H1 (cell line): ENCODE results near the gene DNER. TPM values are rescaled to one million over a fixed set of nuclear protein-coding genes. Genes with fewer than 3 reads are reported as not detected.

Experiments
- CTCF ChIA-PET: fragments of 300-600 bp; sonication (Branson Sonifier 250); formaldehyde crosslinking; loops from one replicate; lab custom pipeline; 2021; ENCODE audit not compliant: partially characterized antibody; lab: Charles Lee
- POLR2A ChIA-PET: fragments of 300-600 bp; sonication (Branson Sonifier 250); formaldehyde crosslinking; loops from one replicate; lab custom pipeline; 2021; ENCODE audit warnings: inconsistent platforms; ENCODE audit not compliant: partially characterized antibody; lab: Charles Lee
- DNase-seq, 2 experiments: peaks; one replicate each; pipeline versions ENCODE4 v3.0.0 to v3.0.0-alpha.2; 2010 to 2022; ENCODE audit warnings: low spot score in 2 of 2, low read depth in 1 of 2, mixed read lengths in 1 of 2
- FAIRE-seq: peaks from 2 replicates; lab custom pipeline; 2011; peaks lifted over from hg19 to GRCh38; lab: Jason Lieb, UNC
- H2AFZ ChIP-seq: 2 replicates; pipeline ENCODE4 v1.8.1; 2012; ENCODE audit warnings: low read length, inconsistent platforms
- H2AK5ac ChIP-seq: 2 replicates; pipeline ENCODE4 v1.6.1; 2013; ENCODE audit warnings: low read depth, low read length
- H2BK120ac ChIP-seq: replicated peaks from 2 replicates; pipeline ENCODE3; 2013; ENCODE audit warnings: low read depth, low read length, inconsistent platforms
- H2BK12ac ChIP-seq: 2 replicates; pipeline ENCODE4 v1.6.1; 2013; ENCODE audit warnings: low read depth, low read length
- H2BK15ac ChIP-seq: 2 replicates; pipeline ENCODE4 v1.6.1; 2013; ENCODE audit warnings: low read length
- H2BK20ac ChIP-seq: 2 replicates; pipeline ENCODE4 v1.6.1; 2013; ENCODE audit warnings: low read length
- H2BK5ac ChIP-seq: 2 replicates; pipeline ENCODE4 v1.6.1; 2013; ENCODE audit warnings: low read depth, low read length
- H3K14ac ChIP-seq: 2 replicates; pipeline ENCODE4 v1.6.1; 2013; ENCODE audit warnings: inconsistent platforms; ENCODE audit not compliant: insufficient read length
- H3K18ac ChIP-seq: 2 replicates; pipeline ENCODE4 v1.6.1; 2013; ENCODE audit warnings: low read length; ENCODE audit errors: extremely low read depth
- H3K23ac ChIP-seq: 2 replicates; pipeline ENCODE4 v1.6.1; 2013; ENCODE audit warnings: inconsistent platforms; ENCODE audit not compliant: insufficient read length
- H3K23me2 ChIP-seq: 2 replicates; pipeline ENCODE4 v1.6.1; 2013; ENCODE audit warnings: low read depth, low read length
- H3K27ac ChIP-seq: 2 replicates; pipeline ENCODE4 v1.6.1; 2011; ENCODE audit warnings: low read depth, low read length, inconsistent platforms
- H3K27me3 ChIP-seq, 4 experiments: replicated peaks in 1 of 4; 1 replicate in 1 of 4; 2 replicates in 3 of 4; pipeline versions ENCODE4 v1.6.1 to v1.8.1; 2011 to 2013; ENCODE audit warnings: low read length in 3 of 4, mild to moderate bottlenecking in 3 of 4, inconsistent platforms in 2 of 4, mixed read lengths in 2 of 4, moderate library complexity in 1 of 4; ENCODE audit not compliant: control insufficient read depth in 3 of 4, insufficient read depth in 3 of 4; ENCODE audit errors: extremely low read depth in 1 of 4
- H3K36me3 ChIP-seq, 4 experiments: 2 replicates each; pipeline versions ENCODE4 v1.6.1 to v1.8.1; 2011 to 2013; ENCODE audit warnings: mild to moderate bottlenecking in 4 of 4, low read length in 3 of 4, moderate library complexity in 2 of 4, control low read depth in 1 of 4, inconsistent platforms in 1 of 4; ENCODE audit not compliant: insufficient read depth in 4 of 4, control insufficient read depth in 2 of 4
- H3K4ac ChIP-seq: replicated peaks from 2 replicates; pipeline ENCODE3; 2013; ENCODE audit warnings: low read length, low read depth, mixed read lengths, inconsistent platforms; ENCODE audit not compliant: insufficient read length
- H3K4me1 ChIP-seq, 4 experiments: replicated peaks in 1 of 4; 1 replicate in 1 of 4; 2 replicates in 3 of 4; pipeline versions ENCODE4 v1.6.1 to v1.8.1; 2011 to 2013; ENCODE audit warnings: low read length in 3 of 4, inconsistent platforms in 2 of 4, mixed read lengths in 1 of 4; ENCODE audit not compliant: insufficient read depth in 4 of 4, control insufficient read depth in 3 of 4
- H3K4me2 ChIP-seq, 2 experiments: 2 replicates each; pipeline versions ENCODE4 v1.6.1 to v1.8.1; 2011 to 2013; ENCODE audit warnings: low read depth in 2 of 2, low read length in 2 of 2, control low read depth in 1 of 2, inconsistent platforms in 1 of 2, mild to moderate bottlenecking in 1 of 2; ENCODE audit not compliant: insufficient read depth in 1 of 2
- H3K4me3 ChIP-seq, 4 experiments: fragments of 200-600, 300-600 bp in 1 of 4; sonication (generic), shearing (Covaris generic), sonication (Bioruptor Twin) in 1 of 4; 2 replicates each; pipeline versions ENCODE4 v1.5.1 to v1.8.1; 2011 to 2016; ENCODE audit warnings: low read length in 4 of 4, low read depth in 3 of 4, control low read depth in 2 of 4, inconsistent platforms in 2 of 4, mild to moderate bottlenecking in 2 of 4, mixed read lengths in 1 of 4, moderate library complexity in 1 of 4; ENCODE audit not compliant: insufficient read depth in 2 of 4; ENCODE audit errors: extremely low read depth in 1 of 4
- H3K56ac ChIP-seq: replicated peaks from 2 replicates; pipeline ENCODE3; 2013; ENCODE audit warnings: low read depth, mild to moderate bottlenecking, mixed read lengths, low read length, inconsistent platforms; ENCODE audit not compliant: insufficient read length
- H3K79me1 ChIP-seq: 2 replicates; pipeline ENCODE4 v1.6.1; 2013; ENCODE audit warnings: low read depth, low read length, control low read depth
- H3K79me2 ChIP-seq, 2 experiments: 2 replicates each; pipeline versions ENCODE4 v1.6.1 to v1.8.1; 2012 to 2013; ENCODE audit warnings: low read length in 2 of 2, mild to moderate bottlenecking in 2 of 2, inconsistent platforms in 1 of 2; ENCODE audit not compliant: insufficient read depth in 2 of 2, control insufficient read depth in 1 of 2
- H3K9ac ChIP-seq, 4 experiments: replicated peaks in 1 of 4; 1 replicate in 1 of 4; 2 replicates in 3 of 4; pipeline versions ENCODE4 v1.6.1 to v1.8.1; 2011 to 2013; ENCODE audit warnings: low read depth in 3 of 4, low read length in 3 of 4, control low read depth in 2 of 4, mild to moderate bottlenecking in 2 of 4, moderate library complexity in 2 of 4, inconsistent platforms in 1 of 4; ENCODE audit errors: extremely low read depth in 1 of 4
- H3K9me3 ChIP-seq, 2 experiments: 2 replicates each; pipeline versions ENCODE4 v1.6.1 to v1.8.1; 2012 to 2013; ENCODE audit warnings: mild to moderate bottlenecking in 2 of 2, moderate library complexity in 2 of 2, control low read depth in 1 of 2, inconsistent platforms in 1 of 2, low read depth in 1 of 2, low read length in 1 of 2, mixed read lengths in 1 of 2; ENCODE audit not compliant: insufficient read depth in 2 of 2
- H4K20me1 ChIP-seq, 2 experiments: replicated peaks in 1 of 2; 2 replicates each; pipeline versions ENCODE3 to v1.8.1; 2011 to 2013; ENCODE audit warnings: inconsistent platforms in 2 of 2, low read length in 2 of 2, mild to moderate bottlenecking in 1 of 2; ENCODE audit not compliant: insufficient read depth in 2 of 2, control insufficient read depth in 1 of 2
- H4K5ac ChIP-seq: 2 replicates; pipeline ENCODE4 v1.6.1; 2013; ENCODE audit warnings: low read length, low read depth, mixed read lengths, inconsistent platforms; ENCODE audit not compliant: insufficient read length
- H4K8ac ChIP-seq: 2 replicates; pipeline ENCODE4 v1.8.0; 2013; ENCODE audit warnings: mild to moderate bottlenecking, moderate library complexity, low read length, inconsistent platforms; ENCODE audit not compliant: insufficient read depth; ENCODE audit errors: extremely low read depth
- H4K91ac ChIP-seq: replicated peaks from 2 replicates; pipeline ENCODE3; 2013; ENCODE audit warnings: low read length, mixed read lengths, inconsistent platforms; ENCODE audit not compliant: insufficient read length
- CBX5 ChIP-seq: fragments of 300-800, 300-1000 bp; sonication (generic); IDR thresholded peaks from 2 replicates; pipeline ENCODE4 v1.7.1; 2016; ENCODE audit warnings: antibody characterized with exemption, low read length, low read depth
- GABPA ChIP-seq: IDR thresholded peaks from 2 replicates; pipeline ENCODE4 v1.6.1; 2011; ENCODE audit warnings: mild to moderate bottlenecking, low read length, moderate library complexity, borderline replicate concordance; ENCODE audit not compliant: insufficient read depth
- MAFK ChIP-seq: IDR thresholded peaks from 2 replicates; pipeline ENCODE4 v1.6.1; 2012; ENCODE audit warnings: low read depth, mild to moderate bottlenecking, improper control_type of control experiment, low read length
- POLR2A ChIP-seq, 2 experiments: IDR thresholded peaks; 1 replicate in 1 of 2; 2 replicates in 1 of 2; pipeline ENCODE4 v1.6.1; 2011; ENCODE audit warnings: low read depth in 2 of 2, low read length in 2 of 2, mild to moderate bottlenecking in 2 of 2; ENCODE audit errors: control extremely low read depth in 1 of 2
- SAP30 ChIP-seq: fragments of 300-600 bp; sonication (generic); IDR thresholded peaks from 2 replicates; pipeline ENCODE4 v1.7.1; 2012; ENCODE audit warnings: low read length, moderate library complexity, mild to moderate bottlenecking, inconsistent platforms; ENCODE audit not compliant: insufficient read depth, insufficient replicate concordance
- TCF12 ChIP-seq: IDR thresholded peaks from 2 replicates; pipeline ENCODE4 v1.6.1; 2011; ENCODE audit warnings: low read depth, mild to moderate bottlenecking, low read length
- ZNF274 ChIP-seq: IDR thresholded peaks from 2 replicates; pipeline ENCODE4 v1.7.0; 2012; ENCODE audit warnings: low read length, borderline replicate concordance; ENCODE audit errors: extremely low read depth
- polyA plus RNA-seq, 7 experiments: library from polyadenylated mRNA; depleted of rRNA in 3 of 7; stranded (reverse) in 5 of 7; unstranded in 2 of 7; fragments of >200 nt in 5 of 7; fragments of 200-250 nt in 2 of 7; gene quantifications; 1 replicate in 5 of 7; 2 replicates in 1 of 7; 4 replicates in 1 of 7; pipeline versions ENCODE4 v1.2.1 to v1.2.3, GENCODE V29; 2011 to 2013; ENCODE audit warnings: missing spikeins in 2 of 7, mixed read lengths in 2 of 7
- total RNA-seq: library from RNA; stranded (reverse); fragmentation: NEBNext Ultra II Directional; extraction: Animal tissue kit (Norgen Biotek cat#: 25700); gene quantifications from 2 replicates; pipeline ENCODE4 v1.2.1, GENCODE V29; 2021
- TF ChIP-seq, protein P1 (sequence below): IDR thresholded peaks from 2 replicates; pipeline ENCODE4 v1.6.1; 2011; ENCODE audit warnings: low read length, improper control_type of control experiment

Gene DNER
- total and polyA plus RNA-seq, 2 of the 8 experiments (the other 6 are each of a cell fraction or from before 2014, with no cell fraction given) = 6.8 to 16.3 TPM

DNA sequence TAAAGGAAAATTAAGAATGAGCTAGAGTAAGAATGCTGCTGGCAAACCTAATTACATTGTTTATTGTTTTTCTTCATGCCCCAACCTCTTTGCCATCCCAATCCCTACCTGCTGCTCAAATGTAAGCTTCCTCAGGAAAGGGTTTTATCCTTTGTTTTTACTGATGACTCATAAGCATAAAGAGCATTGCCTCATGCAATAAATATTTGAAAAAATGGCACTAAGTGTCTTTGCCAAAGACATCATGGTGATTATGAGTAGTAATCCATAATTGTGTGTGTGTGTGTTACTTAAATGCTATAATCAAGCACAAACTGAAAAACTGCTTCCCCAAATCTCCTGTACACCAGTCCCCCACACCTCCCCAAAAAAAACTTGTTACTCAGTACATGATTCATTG, 53.4 kb downstream of the DNER start:
- Histone ChIP-seq H3K27me3 (no peaks in the 10 kb centered on the region), H2BK20ac (no peak overlapping the region), H3K79me1 (no peaks in the 10 kb centered on the region), H2AK5ac (no peak overlapping the region), H3K56ac (no peak overlapping the region), H3K79me2 (no peaks in the 10 kb centered on the region), H4K91ac (no peak overlapping the region), H2BK15ac (no peak overlapping the region), H2BK12ac (no peak overlapping the region), H3K4me1 (no peaks in the 10 kb centered on the region), H3K4me3 (no peak overlapping the region), H3K14ac (no peak overlapping the region), H3K27ac (no peak overlapping the region), H3K9me3 (no peaks in the 10 kb centered on the region), H3K23me2 (no peaks in the 10 kb centered on the region), H3K23ac (no peak overlapping the region), H2BK120ac (no peak overlapping the region), H3K36me3 (no peaks in the 10 kb centered on the region), H2AFZ (no peak overlapping the region), H3K4ac (no peak overlapping the region), H3K9ac (no peak overlapping the region), H3K18ac (no peak overlapping the region), H4K5ac (no peak overlapping the region), H4K20me1 (no peaks in the 10 kb centered on the region), H4K8ac (no peak overlapping the region), H2BK5ac (no peak overlapping the region), H3K4me2 (no peak overlapping the region)
- CTCF ChIA-PET = interaction anchor here (0.9 kb wide), 2 partner anchors 9 to 14 kb away, joined by 3 to 6 read pairs; no protein-coding TSS in a partner anchor
- TF ChIP-seq SAP30 (no peak), CBX5 (no peak), MAFK (no peak), ZNF274 (no peak), POLR2A (IDR thresholded peaks at IDR 0.05; ENCODE audit: control extremely low read depth in 1 of 2, low read depth in 2 of 2, low read length in 2 of 2) (no peak), TCF12 (no peak), GABPA (no peak)
- TF ChIP-seq, protein P1, sequence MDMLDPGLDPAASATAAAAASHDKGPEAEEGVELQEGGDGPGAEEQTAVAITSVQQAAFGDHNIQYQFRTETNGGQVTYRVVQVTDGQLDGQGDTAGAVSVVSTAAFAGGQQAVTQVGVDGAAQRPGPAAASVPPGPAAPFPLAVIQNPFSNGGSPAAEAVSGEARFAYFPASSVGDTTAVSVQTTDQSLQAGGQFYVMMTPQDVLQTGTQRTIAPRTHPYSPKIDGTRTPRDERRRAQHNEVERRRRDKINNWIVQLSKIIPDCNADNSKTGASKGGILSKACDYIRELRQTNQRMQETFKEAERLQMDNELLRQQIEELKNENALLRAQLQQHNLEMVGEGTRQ = no peak
- POLR2A ChIA-PET = no interaction called here
- FAIRE-seq (no peak), DNase-seq (no peak)
